Measurements from ENCODE around the gene DTNA. TPM values are rescaled to one million over a fixed set of nuclear protein-coding genes. Genes with fewer than 3 reads are reported as not detected.

DTNA gene
- total RNA-seq, 1 experiment from 2014 or later: 10.4 TPM

GRCh38 chr18:34757666-34758065 lies 47.6 kb downstream of the DTNA start:
- no peaks in the 10 kb centered on the region for H3K27me3 Mint-ChIP-seq (ENCODE audit: insufficient read depth, unreplicated experiment)
- ChIA-PET POLR2A (no interaction called here), CTCF (no interaction called here)
- H3K4me1 ChIP-seq: peaks cover 13% of the 10 kb centered on the region
- peaks cover 18% of the 10 kb centered on the region for H3K36me3 Mint-ChIP-seq (ENCODE audit: insufficient read depth, unreplicated experiment)
- peaks cover 21% of the 10 kb centered on the region for H3K4me1 Mint-ChIP-seq (ENCODE audit: low read depth, unreplicated experiment)
- H3K4me3 ChIP-seq (ENCODE audit: low read depth, low read length): no peak overlapping the region
- no TSS peak for BruUV-seq (replicated peaks)
- H3K36me3 ChIP-seq (ENCODE audit: control insufficient read depth, insufficient read depth, low read length): no peaks in the 10 kb centered on the region
- intact Hi-C loops (cut with micrococcal nuclease; ENCODE audit: unreplicated experiment): loop anchor here (1.0 to 2.0 kb wide), 4 partner anchors 19 to 96 kb away; no protein-coding TSS in a partner anchor
- DNase-seq: no peak
- peak overlapping the region; percentile 48 for H3K27ac Mint-ChIP-seq (ENCODE audit: unreplicated experiment)
- peak overlapping the region; percentile 14 for H3K4me3 Mint-ChIP-seq (ENCODE audit: unreplicated experiment)
- H3K9me3 ChIP-seq: peaks cover 2% of the 10 kb centered on the region; the same call in 1 of the 2 replicates
- TF ChIP-seq CTCF (IDR thresholded peaks at IDR 0.05; ENCODE audit: insufficient read depth in 1 of 2, low read depth in 1 of 2, low read length in 1 of 2, severe bottlenecking in 1 of 2, unreplicated experiment in 1 of 2): no peak
- H3K27me3 ChIP-seq (replicated peaks; ENCODE audit: control insufficient read depth, insufficient read depth, low read length): no peaks in the 10 kb centered on the region
- peaks cover 14% of the 10 kb centered on the region for H3K9me3 Mint-ChIP-seq (ENCODE audit: unreplicated experiment)

- POLR2A ChIA-PET: no interaction called here
Observed at GRCh38 chr18:34758378-34758948, 48.4 kb downstream of the DTNA start.

GRCh38 chr18:34760444-34760843 lies 50.3 kb downstream of the DTNA start:
- Histone ChIP-seq H3K36me3 (ENCODE audit: control insufficient read depth, insufficient read depth, low read length) (no peaks in the 10 kb centered on the region), H3K9me3 (peaks cover 2% of the 10 kb centered on the region; the same call in 1 of the 2 replicates), H3K4me3 (ENCODE audit: low read depth, low read length) (no peak overlapping the region), H3K4me1 (peaks cover 13% of the 10 kb centered on the region), H3K27me3 (replicated peaks; ENCODE audit: control insufficient read depth, insufficient read depth, low read length) (no peaks in the 10 kb centered on the region)
- ChIA-PET CTCF (no interaction called here), POLR2A (no interaction called here)
- Mint-ChIP-seq H3K27me3 (ENCODE audit: insufficient read depth, unreplicated experiment) (no peaks in the 10 kb centered on the region), H3K9me3 (ENCODE audit: unreplicated experiment) (peaks cover 14% of the 10 kb centered on the region), H3K36me3 (ENCODE audit: insufficient read depth, unreplicated experiment) (peaks cover 18% of the 10 kb centered on the region), H3K27ac (ENCODE audit: unreplicated experiment) (peak overlapping the region; percentile 47), H3K4me1 (ENCODE audit: low read depth, unreplicated experiment) (peaks cover 21% of the 10 kb centered on the region), H3K4me3 (ENCODE audit: unreplicated experiment) (no peak overlapping the region)
- no TSS peak for BruUV-seq (replicated peaks)
- intact Hi-C loops (cut with micrococcal nuclease; ENCODE audit: unreplicated experiment): no loop called here
- no peak for TF ChIP-seq CTCF (IDR thresholded peaks at IDR 0.05; ENCODE audit: insufficient read depth in 1 of 2, low read depth in 1 of 2, low read length in 1 of 2, severe bottlenecking in 1 of 2, unreplicated experiment in 1 of 2)
- no peak for DNase-seq

More at GRCh38 chr18:34758378-34758948, 48.4 kb downstream of the DTNA start:
- H3K27ac Mint-ChIP-seq (ENCODE audit: unreplicated experiment): peak overlapping the region; percentile 48
- Histone ChIP-seq H3K27me3 (replicated peaks; ENCODE audit: control insufficient read depth, insufficient read depth, low read length) (no peaks in the 10 kb centered on the region), H3K4me1 (peaks cover 13% of the 10 kb centered on the region), H3K36me3 (ENCODE audit: control insufficient read depth, insufficient read depth, low read length) (no peaks in the 10 kb centered on the region), H3K4me3 (ENCODE audit: low read depth, low read length) (no peak overlapping the region), H3K9me3 (peaks cover 2% of the 10 kb centered on the region; the same call in 1 of the 2 replicates)
- peaks cover 14% of the 10 kb centered on the region for H3K9me3 Mint-ChIP-seq (ENCODE audit: unreplicated experiment)
- BruUV-seq (replicated peaks): no TSS peak
- H3K4me3 Mint-ChIP-seq (ENCODE audit: unreplicated experiment): peak overlapping the region; percentile 44
- CTCF ChIA-PET: no interaction called here
- H3K27me3 Mint-ChIP-seq (ENCODE audit: insufficient read depth, unreplicated experiment): no peaks in the 10 kb centered on the region
- H3K36me3 Mint-ChIP-seq (ENCODE audit: insufficient read depth, unreplicated experiment): peaks cover 18% of the 10 kb centered on the region
- H3K4me1 Mint-ChIP-seq (ENCODE audit: low read depth, unreplicated experiment): peaks cover 21% of the 10 kb centered on the region
- TF ChIP-seq CTCF (IDR thresholded peaks at IDR 0.05; ENCODE audit: insufficient read depth in 1 of 2, low read depth in 1 of 2, low read length in 1 of 2, severe bottlenecking in 1 of 2, unreplicated experiment in 1 of 2): no peak
- DNase-seq: peak; percentile 26 to 50
- intact Hi-C loops (cut with micrococcal nuclease; ENCODE audit: unreplicated experiment): loop anchor here (1.0 to 2.0 kb wide), 4 partner anchors 20 to 97 kb away; no protein-coding TSS in a partner anchor
